GM18951 (cell line): ENCODE measurements around the gene GLCCI1.

Source experiments
- POLR2A ChIP-seq: IDR thresholded peaks from 4 replicates; pipeline ENCODE4 v1.6.1; 2011; ENCODE audit warnings: mild to moderate bottlenecking; ENCODE audit not compliant: insufficient read length, insufficient read depth; ENCODE audit errors: extremely low read depth
- in situ Hi-C: fragments of 300-500 bp; cut with MboI; formaldehyde crosslinking; loops from one replicate; pipeline ENCODE4 v1.12.0; 2022; ENCODE audit warnings: low sequenced_read_pairs, mixed read lengths, inconsistent platforms; ENCODE audit not compliant: unreplicated experiment

Gene GLCCI1

DNA sequence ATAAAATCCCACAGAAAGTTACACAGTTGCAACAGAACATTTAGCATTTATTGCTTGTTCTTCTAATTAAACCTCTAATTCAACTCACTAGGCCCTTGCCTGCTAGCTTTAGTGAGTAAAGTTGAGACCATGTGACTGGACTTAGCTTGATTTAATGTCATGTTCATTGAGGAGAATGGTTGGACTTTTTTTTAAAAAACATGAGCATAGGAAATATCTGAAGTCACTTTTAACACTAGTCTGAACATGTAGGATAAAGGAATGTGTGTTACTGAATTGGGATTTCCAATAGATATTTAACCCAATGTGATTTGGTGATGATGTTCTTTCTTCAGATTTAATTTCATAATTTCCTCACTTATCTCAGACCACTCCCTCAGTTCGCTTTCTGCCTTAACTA, 24.6 kb upstream of the GLCCI1 start:
- in situ Hi-C loops: no loop called here
- no peak for TF ChIP-seq POLR2A

DNA sequence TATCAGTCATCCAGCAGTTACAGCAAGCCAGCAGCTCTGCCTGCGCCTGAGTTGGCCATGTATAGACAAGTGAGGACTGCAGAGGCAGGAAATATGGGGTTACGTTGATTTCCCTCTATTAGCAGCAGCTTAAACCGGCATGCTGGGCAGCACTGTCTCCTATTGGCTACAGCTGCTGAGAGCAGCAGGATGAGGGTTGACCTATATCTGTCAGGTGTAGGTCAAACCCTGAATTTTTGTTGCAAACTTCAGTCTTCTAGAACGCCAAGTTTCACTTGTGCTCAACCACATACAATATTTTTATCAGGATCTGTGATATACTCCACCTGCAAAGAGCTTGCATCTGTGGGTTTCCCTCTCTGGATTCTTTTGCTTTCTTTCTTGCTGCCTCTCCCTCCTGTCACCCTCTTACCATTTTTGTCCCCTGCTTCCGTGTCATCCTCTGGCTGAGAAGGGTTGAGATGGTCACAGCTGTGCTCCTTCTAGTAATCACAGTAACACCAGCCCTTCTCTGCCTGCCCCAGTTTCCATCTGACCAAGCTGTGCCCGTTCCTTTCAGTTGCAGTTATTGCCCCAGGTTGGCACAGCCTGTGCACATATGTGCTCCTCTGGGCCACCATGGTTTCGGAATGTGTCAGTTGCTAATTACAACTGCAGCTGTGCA, 23.8 kb upstream of the GLCCI1 start:
- in situ Hi-C loops: no loop called here
- TF ChIP-seq POLR2A: peak; percentile 56

DNA sequence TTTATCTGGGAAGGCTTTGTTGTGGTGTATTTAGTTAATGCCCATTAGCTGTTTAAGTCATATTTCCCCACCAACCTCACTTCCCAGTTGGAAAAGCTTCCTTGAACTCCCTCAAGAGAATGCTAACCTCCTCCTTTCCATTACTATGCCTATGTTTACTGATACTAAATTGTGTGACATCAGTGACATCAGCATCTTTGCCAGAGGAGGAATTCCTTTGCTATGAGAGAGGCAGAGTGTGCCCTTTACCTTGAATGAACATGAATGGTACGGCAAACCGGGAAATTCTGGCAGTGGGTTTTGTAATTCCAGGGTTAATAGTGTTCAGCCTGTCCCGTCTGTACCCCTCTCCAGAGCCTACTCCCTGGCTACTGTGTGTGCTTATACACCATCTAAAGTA, 22.1 kb upstream of the GLCCI1 start:
- no peak for TF ChIP-seq POLR2A
- in situ Hi-C loops: no loop called here

DNA sequence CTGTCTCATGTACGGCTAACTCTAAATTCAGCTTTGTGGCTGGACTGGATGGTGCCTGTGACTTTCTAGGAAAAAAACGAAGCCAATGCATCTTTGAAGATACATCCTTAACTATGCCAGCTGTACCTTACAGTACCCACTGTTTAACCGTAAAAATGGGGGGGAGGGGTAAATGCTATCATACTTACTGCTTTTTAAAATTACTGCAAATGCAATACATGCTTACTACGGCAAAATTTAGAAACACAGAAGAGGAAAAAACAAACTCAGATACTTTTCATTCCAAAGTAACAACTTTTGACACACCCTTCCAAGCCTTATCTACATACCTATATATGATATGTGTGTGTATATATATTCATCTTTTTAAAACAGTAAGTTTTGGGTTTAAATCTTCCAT, 20.4 kb upstream of the GLCCI1 start:
- in situ Hi-C loops: no loop called here
- no peak for TF ChIP-seq POLR2A

DNA sequence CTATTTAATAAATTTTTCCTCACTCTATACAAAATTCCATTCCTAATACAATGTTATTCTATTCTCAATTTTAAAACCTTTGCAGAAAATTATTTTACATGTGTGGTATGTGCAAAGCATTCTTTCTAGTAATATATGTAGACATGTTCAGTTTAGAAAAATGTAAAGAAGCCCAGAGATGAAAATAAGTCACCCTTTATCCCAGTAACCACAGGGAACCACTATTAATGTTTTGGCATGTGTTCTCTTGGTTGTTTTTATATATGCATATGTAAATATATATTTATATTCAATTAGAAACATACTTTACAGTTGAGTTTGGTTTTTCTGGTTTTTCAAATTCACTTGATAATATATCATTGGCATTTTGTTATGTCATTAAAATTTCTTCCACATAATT, 14.8 kb upstream of the GLCCI1 start:
- in situ Hi-C loops: no loop called here
- no peak for TF ChIP-seq POLR2A

DNA sequence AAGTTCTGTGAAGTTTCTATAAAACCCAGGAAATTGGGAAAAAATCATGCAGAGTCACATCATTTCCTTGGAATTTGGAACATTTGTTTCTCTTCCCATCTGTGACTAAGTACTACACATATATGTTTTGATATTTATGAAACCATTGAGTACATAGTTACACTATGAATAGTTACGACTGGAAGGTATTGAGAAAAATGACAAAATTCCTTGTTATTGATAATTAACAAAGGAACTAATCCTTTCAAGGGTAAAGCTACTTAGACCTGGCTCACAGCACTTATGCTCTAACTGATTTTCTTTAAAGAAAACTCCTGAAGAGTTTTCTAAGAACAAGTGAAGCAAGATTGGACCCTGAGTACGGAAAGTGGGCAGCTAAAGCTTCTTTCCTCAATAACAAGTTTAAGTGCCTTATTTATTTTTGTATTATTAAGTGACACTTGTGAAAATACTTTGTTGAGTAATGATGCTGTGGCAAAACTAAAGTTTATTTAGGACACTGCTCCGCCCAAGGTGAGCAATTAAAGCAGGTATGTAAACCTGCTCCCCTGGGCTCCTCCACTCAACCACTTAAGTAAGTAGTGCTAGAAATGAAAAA, 12.0 kb upstream of the GLCCI1 start:
- no peak for TF ChIP-seq POLR2A
- in situ Hi-C loops: no loop called here

DNA sequence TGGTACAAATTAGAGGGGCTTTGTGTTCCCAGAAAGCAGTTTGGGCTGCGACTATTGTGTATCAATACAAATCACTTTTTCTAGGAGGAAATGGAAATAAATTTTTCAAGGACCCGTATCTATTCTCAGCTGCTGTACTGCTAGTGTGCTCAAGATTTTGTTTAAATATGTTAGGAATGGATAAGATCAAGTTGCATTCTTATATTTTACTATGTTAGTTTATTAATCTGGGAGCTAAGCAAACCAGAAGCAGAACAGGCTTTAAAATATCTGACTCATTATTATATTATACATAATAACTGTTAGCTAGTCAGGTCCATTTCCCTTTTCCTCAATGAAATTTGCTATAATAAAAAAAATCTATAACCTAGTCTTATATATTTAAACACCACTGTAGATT, 11.1 kb upstream of the GLCCI1 start:
- in situ Hi-C loops: no loop called here
- TF ChIP-seq POLR2A: no peak

DNA sequence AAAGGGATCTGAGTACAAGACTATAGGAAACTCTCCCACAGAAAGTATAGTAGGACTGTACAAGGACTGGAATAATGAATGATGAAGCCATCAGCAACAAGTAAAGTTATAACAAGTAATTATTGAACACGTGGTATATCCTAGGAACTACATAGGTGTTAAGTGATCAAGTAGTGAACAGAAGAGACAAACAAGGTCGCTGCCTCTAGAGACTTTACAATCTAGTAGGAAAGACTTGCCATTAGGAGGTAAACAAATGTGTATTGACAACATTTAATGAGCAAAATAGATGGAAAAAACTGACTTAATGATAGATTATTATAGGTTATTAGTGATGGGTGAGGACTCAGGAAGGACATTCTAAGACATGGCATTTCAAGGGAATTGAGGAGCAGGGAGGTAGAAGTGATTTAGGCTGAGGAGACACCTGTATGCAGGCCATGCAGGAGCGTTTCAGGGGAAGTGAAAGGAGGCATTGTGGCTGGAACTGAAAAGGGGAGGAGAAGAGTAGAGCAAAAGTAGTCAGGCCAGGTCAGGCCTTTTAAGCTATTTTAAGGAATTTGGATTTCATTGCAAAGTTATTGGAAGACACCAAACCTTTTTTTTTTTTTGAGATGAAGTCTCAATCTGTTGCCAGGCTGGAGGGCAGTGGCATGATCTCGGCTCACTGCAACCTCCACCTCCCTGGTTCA, 8.5 kb upstream of the GLCCI1 start:
- no peak for TF ChIP-seq POLR2A
- in situ Hi-C loops: no loop called here

DNA sequence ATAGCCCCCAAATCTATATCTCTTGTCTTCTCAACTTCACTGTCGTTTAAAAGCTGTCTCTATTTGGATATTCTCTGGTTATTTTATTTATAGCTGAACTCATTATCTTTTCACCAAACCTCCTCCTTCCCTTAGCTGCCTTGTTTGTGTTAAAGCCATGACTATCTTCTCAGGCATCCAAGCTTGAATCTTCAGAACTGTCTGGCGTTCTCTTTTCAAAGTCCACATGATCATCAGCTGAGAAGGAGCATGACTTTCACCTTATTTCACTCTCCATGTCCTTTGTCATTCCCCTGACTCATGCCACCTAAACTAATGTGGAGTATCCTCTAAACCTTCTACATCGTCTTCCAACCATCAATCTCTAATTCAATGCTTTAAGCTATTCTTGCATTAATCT, 5.7 kb upstream of the GLCCI1 start:
- in situ Hi-C loops: no loop called here
- TF ChIP-seq POLR2A: no peak

DNA sequence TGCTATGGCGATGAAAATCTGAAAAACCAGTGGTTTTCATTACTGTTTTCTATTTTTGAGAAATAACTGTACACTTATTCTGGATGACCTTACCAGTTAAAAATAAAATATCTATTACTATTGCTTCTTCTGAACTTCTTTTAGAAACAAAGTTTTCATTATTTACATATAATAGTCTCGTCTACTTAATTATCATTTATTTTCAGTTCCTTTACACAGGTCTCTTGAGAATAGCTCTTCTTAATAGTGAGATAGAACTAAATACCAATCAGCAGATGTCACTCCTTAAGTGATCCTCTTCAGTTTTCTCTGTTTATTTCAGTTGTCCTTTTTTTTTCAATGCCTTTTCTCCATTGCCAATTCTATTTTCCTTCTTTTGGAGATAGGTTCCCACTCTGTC, 4.3 kb upstream of the GLCCI1 start:
- in situ Hi-C loops: no loop called here
- no peak for TF ChIP-seq POLR2A

DNA sequence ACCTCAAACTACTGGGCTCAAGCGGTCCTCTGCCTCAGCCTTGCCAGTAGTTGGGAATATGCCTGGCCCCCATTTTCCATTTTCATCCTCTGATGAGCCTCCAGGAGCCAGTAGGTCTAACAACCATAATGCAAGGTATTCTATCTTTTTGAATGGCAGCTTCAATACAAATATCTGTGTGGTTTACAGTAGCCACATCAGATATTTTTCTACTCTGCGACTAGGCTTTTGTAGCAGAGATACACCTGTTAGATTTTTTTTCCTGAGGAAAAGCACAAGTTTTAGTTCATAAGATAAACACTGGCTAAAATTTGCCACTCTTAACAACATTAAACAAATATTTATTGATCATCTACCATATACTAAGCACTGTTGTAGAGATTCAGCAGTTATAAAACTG, 3.9 kb upstream of the GLCCI1 start:
- in situ Hi-C loops: no loop called here
- no peak for TF ChIP-seq POLR2A

DNA sequence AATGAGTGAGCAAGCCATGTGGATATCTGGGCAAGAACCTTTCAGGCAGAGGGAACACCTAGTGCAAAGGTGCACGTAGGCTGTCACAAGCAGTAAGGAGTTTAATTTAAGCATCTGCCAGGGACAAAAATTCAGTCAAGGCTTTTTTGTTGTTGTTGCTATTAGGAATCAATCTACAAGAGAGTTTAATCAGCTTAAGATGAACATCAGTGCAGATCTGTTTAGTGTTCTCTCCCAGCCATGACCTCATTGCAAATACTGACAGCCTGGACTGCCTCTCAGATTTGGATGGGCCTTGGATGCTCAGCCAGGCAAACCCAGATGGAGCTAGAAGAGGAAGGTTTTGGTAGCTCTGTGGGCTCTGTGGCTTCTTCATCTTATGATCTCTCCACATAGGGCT, 3.3 kb upstream of the GLCCI1 start:
- TF ChIP-seq POLR2A: no peak
- in situ Hi-C loops: no loop called here

DNA sequence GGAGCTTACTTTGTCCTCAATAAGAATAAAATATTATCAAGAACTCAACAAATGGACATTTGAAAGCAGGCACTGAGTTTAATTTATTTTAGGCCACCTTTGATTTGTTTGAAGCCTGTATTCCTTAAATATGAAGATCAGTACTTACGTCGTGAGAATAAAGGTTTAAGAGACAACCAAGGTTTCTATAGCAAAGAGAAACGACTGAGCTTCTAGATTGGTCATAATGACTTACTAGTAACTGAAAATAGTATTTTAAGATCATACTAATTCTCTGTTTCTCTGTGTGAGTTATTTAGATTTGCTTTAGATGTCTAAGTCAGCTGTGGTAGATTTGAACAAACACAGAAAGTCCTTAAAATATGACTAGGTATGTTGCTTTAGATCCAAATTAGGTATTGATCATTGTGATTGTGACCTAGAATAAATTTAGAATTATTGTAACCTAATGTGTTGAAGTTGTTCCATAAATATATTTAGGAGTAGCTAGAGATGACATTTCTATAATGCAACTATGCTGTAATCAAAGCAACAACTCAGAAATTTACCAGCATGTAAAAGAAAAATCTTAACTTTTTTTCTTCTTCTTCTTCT, 2.4 kb upstream of the GLCCI1 start:
- TF ChIP-seq POLR2A: no peak
- in situ Hi-C loops: no loop called here

DNA sequence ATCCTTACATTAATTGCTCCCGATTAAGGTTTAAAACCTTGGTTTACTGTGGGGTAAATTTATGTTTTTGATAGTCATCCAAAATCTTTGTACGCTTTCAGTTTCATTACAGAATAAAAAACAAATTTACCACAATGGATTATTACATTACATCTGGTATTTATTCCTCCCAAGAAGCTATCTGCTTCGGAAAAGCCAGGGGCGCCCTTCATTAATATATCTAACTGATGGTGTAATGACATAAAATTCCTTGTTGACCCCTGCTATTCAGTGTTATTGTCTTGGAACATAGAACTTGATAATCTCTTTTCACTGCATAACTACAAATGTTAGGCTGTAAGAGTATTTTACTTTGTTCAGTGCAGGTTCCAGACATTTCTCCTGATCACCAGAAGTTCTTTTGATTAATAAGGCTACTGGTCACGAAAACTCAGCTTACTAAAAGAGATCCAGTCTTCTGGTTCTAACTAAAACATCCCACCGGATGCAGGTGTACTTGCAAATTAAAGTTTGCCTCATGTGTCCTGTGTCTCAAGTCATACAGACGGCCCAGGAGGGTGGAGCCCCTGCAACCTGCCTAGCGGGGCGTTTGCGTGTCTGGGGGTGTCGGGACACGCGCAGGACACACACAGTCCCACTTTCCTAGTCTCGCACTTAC, 581 bp upstream of the GLCCI1 start:
- in situ Hi-C loops: no loop called here
- peak; percentile 64 for TF ChIP-seq POLR2A
